OCI-LY7 (cell line): ENCODE measurements around the gene DVL1.

Experiments used
- CTCF ChIP-seq: fragments of 200-600 bp; sonication (generic); conservative IDR thresholded peaks from 2 replicates; pipeline ENCODE4 v1.5.1; 2014; ENCODE audit warnings: mild to moderate bottlenecking, antibody characterized with exemption, low read length, moderate library complexity, mixed read lengths
- EZH2phosphoT487 ChIP-seq: fragments of 200-600 bp; sonication (generic); IDR thresholded peaks from 2 replicates; pipeline ENCODE4 v1.6.1; 2018; ENCODE audit warnings: low read depth, borderline replicate concordance, mild to moderate bottlenecking, mixed run types, antibody characterized with exemption, low read length, moderate library complexity, mixed read lengths

GRCh38 chr1:1309251-1310108 is 39.7 kb downstream of the DVL1 start:
- TF ChIP-seq CTCF: no peak
- TF ChIP-seq EZH2phosphoT487: no peak
